ENCODE measurements around the gene SLCO3A1.

SLCO3A1 gene

GRCh38 chr15:91853511-91853947 lies at the start of gene SLCO3A1:
Gene SLCO3A1, plus strand, starts transcription at chr15:91853708.
- peak; percentile 75 for DNase-seq (ENCODE audit: low read depth)

- DNase-seq (ENCODE audit: low read depth): no peak
Measured at GRCh38 chr15:91807122-91807521, 46.4 kb upstream of the SLCO3A1 start.

GRCh38 chr15:91813924-91814323 lies 39.6 kb upstream of the SLCO3A1 start:
- DNase-seq (ENCODE audit: low read depth): no peak

- no peak for DNase-seq (ENCODE audit: low read depth)
Measured at GRCh38 chr15:91816942-91817341, 36.6 kb upstream of the SLCO3A1 start.

GRCh38 chr15:91821458-91821857 lies 32.0 kb upstream of the SLCO3A1 start:
- no peak for DNase-seq (ENCODE audit: low read depth)

GRCh38 chr15:91824256-91824655 lies 29.3 kb upstream of the SLCO3A1 start:
- DNase-seq (ENCODE audit: low read depth): no peak

GRCh38 chr15:91826443-91826842 lies 27.1 kb upstream of the SLCO3A1 start:
- DNase-seq (ENCODE audit: low read depth): no peak

GRCh38 chr15:91833056-91833455 lies 20.5 kb upstream of the SLCO3A1 start:
- DNase-seq (ENCODE audit: low read depth): no peak

- no peak for DNase-seq (ENCODE audit: low read depth)
Measured at GRCh38 chr15:91839867-91840266, 13.6 kb upstream of the SLCO3A1 start.

GRCh38 chr15:91841861-91842260 lies 11.6 kb upstream of the SLCO3A1 start:
- DNase-seq (ENCODE audit: low read depth): no peak

- no peak for DNase-seq (ENCODE audit: low read depth)
Measured at GRCh38 chr15:91844341-91844740, 9.2 kb upstream of the SLCO3A1 start.

GRCh38 chr15:91844928-91845327 lies 8.6 kb upstream of the SLCO3A1 start:
- DNase-seq (ENCODE audit: low read depth): no peak

GRCh38 chr15:91845720-91846119 lies 7.8 kb upstream of the SLCO3A1 start:
- no peak for DNase-seq (ENCODE audit: low read depth)

- no peak for DNase-seq (ENCODE audit: low read depth)
Measured at GRCh38 chr15:91849180-91849579, 4.3 kb upstream of the SLCO3A1 start.

GRCh38 chr15:91849749-91850161 lies 3.8 kb upstream of the SLCO3A1 start:
- DNase-seq (ENCODE audit: low read depth): peak; percentile 54

GRCh38 chr15:91852741-91853510 lies 582 bp upstream of the SLCO3A1 start:
- DNase-seq (ENCODE audit: low read depth): peak; percentile 71

- peak; percentile 19 for DNase-seq (ENCODE audit: low read depth)
Measured at GRCh38 chr15:91853948-91854638, 585 bp downstream of the SLCO3A1 start.

- no peak for DNase-seq (ENCODE audit: low read depth)
Measured at GRCh38 chr15:91854639-91854990, 1.1 kb downstream of the SLCO3A1 start.

- no peak for DNase-seq (ENCODE audit: low read depth)
Measured at GRCh38 chr15:91855241-91855640, 1.7 kb downstream of the SLCO3A1 start.

GRCh38 chr15:91855684-91856489 lies 2.4 kb downstream of the SLCO3A1 start:
- no peak for DNase-seq (ENCODE audit: low read depth)

- DNase-seq (ENCODE audit: low read depth): no peak
Measured at GRCh38 chr15:91857224-91857585, 3.7 kb downstream of the SLCO3A1 start.

- no peak for DNase-seq (ENCODE audit: low read depth)
Measured at GRCh38 chr15:91857772-91858171, 4.3 kb downstream of the SLCO3A1 start.

- DNase-seq (ENCODE audit: low read depth): no peak
Measured at GRCh38 chr15:91860498-91860897, 7.0 kb downstream of the SLCO3A1 start.

Measured in fibroblast of gingiva (primary cell).